OCI-LY1 (cell line): ENCODE measurements around the gene GRHL1.

Source experiments
- EZH2 ChIP-seq: fragments of 200-600 bp; sonication (generic), shearing (Covaris generic); IDR thresholded peaks from 2 replicates; pipeline ENCODE4 v1.8.0; 2017; ENCODE audit warnings: borderline replicate concordance, mixed run types, mild to moderate bottlenecking, antibody characterized with exemption, low read length, moderate library complexity, mixed read lengths
- TF ChIP-seq, protein P1 (sequence below): fragments of 200-600 bp; sonication (generic), shearing (Covaris generic); IDR thresholded peaks from 2 replicates; pipeline ENCODE4 v1.5.1; 2017; ENCODE audit warnings: mild to moderate bottlenecking, antibody characterized with exemption, low read length, moderate library complexity, mixed read lengths

DNA sequence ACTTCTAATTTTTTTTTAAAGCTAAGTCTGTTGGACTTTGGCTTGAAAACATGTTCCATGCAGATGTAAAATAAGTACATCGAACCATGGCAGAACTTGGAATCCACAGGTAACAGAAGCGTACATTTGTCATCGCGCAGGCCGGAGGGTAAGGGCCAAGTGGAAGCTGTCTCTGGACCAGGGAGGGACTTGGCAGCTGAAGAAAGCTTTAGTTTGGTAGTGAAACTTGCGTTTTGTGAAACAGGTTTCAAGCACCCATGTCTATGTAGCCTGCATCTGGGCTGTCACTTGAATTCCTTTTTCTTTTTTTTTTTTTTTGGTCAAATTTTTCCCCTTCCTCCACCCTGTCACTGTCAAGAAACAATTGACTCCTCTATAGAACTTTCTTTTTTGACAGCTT, 20.4 kb downstream of the GRHL1 start:
- TF ChIP-seq EZH2: no peak
- TF ChIP-seq, protein P1, sequence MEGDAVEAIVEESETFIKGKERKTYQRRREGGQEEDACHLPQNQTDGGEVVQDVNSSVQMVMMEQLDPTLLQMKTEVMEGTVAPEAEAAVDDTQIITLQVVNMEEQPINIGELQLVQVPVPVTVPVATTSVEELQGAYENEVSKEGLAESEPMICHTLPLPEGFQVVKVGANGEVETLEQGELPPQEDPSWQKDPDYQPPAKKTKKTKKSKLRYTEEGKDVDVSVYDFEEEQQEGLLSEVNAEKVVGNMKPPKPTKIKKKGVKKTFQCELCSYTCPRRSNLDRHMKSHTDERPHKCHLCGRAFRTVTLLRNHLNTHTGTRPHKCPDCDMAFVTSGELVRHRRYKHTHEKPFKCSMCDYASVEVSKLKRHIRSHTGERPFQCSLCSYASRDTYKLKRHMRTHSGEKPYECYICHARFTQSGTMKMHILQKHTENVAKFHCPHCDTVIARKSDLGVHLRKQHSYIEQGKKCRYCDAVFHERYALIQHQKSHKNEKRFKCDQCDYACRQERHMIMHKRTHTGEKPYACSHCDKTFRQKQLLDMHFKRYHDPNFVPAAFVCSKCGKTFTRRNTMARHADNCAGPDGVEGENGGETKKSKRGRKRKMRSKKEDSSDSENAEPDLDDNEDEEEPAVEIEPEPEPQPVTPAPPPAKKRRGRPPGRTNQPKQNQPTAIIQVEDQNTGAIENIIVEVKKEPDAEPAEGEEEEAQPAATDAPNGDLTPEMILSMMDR: no peak
